ENCODE results near the gene LAMP1.
"Not testable (repeated sequence)": the region's sequence is repeated elsewhere in the genome, so short reads cannot be mapped to it uniquely, and the experiment has no call there.

DNA sequence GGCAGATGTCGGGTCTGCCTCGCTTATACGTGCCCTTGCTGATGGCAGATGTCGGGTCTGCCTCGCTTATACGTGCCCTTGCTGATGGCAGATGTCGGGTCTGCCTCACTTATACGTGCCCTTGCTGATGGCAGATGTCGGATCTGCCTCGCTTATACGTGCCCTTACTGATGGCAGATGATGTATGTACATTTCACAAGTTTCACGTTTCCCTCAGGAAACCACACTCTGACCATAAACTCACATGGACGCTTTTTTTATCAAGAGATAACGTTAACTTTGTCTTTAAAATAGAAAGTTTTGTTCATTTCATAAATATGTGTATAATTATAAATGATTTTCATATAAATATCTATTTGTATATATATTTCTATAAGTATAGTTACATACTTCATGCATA is 34.0 kb upstream of the LAMP1 start:
- TF ChIP-seq EP300, POLR2A (IDR thresholded peaks at IDR 0.05): not testable (repeated sequence)
- TF ChIP-seq, protein P1, sequence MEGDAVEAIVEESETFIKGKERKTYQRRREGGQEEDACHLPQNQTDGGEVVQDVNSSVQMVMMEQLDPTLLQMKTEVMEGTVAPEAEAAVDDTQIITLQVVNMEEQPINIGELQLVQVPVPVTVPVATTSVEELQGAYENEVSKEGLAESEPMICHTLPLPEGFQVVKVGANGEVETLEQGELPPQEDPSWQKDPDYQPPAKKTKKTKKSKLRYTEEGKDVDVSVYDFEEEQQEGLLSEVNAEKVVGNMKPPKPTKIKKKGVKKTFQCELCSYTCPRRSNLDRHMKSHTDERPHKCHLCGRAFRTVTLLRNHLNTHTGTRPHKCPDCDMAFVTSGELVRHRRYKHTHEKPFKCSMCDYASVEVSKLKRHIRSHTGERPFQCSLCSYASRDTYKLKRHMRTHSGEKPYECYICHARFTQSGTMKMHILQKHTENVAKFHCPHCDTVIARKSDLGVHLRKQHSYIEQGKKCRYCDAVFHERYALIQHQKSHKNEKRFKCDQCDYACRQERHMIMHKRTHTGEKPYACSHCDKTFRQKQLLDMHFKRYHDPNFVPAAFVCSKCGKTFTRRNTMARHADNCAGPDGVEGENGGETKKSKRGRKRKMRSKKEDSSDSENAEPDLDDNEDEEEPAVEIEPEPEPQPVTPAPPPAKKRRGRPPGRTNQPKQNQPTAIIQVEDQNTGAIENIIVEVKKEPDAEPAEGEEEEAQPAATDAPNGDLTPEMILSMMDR (IDR thresholded peaks at IDR 0.05), result not testable (repeated sequence)
